Fibroblast of the aortic adventitia (primary cell): ENCODE data around the gene SF3A1. TPM values are rescaled to one million over a fixed set of nuclear protein-coding genes. Genes with fewer than 3 reads are reported as not detected.

Experiments used
- DNase-seq: peaks from one replicate; pipeline ENCODE4 v3.0.0-alpha.2; 2010; ENCODE audit warnings: low read depth
- H3K4me3 ChIP-seq: 2 replicates; pipeline ENCODE4 v1.5.1; 2011; ENCODE audit warnings: low read depth, mild to moderate bottlenecking, control low read depth, low read length, moderate library complexity
- CTCF ChIP-seq: IDR thresholded peaks from 2 replicates; pipeline ENCODE4 v1.5.1; 2011; ENCODE audit warnings: mild to moderate bottlenecking, low read length, control low read depth, inconsistent platforms; ENCODE audit not compliant: insufficient read depth
- total RNA-seq: library from RNA; depleted of rRNA; stranded (reverse); fragments of >200 nt; gene quantifications from 2 replicates; pipeline ENCODE4 v1.2.3, GENCODE V29; 2012; ENCODE audit warnings: low replicate concordance

The SF3A1 gene
- total RNA-seq, 1 donor, result 43.7 TPM

GRCh38 chr22:30328466-30329049, 28.1 kb downstream of the SF3A1 start:
- TF ChIP-seq CTCF, result no peak
- no peak for DNase-seq
- H3K4me3 ChIP-seq, result no peak overlapping the region

GRCh38 chr22:30327864-30328345, 28.8 kb downstream of the SF3A1 start:
- H3K4me3 ChIP-seq, result no peak overlapping the region
- TF ChIP-seq CTCF, result no peak
- no peak for DNase-seq

- DNase-seq, result peak; percentile 72
- TF ChIP-seq CTCF, result no peak
- peak within 1 kb of the TSS; percentile 83 for H3K4me3 ChIP-seq
Measured at GRCh38 chr22:30326706-30327362, 29.9 kb downstream of the SF3A1 start, which contains the start of gene TBC1D10A. Gene TBC1D10A, minus strand, starts transcription at chr22:30326941. Its CDS starts 60 bp downstream, at chr22:30326881.

GRCh38 chr22:30326255-30326705, 30.4 kb downstream of the SF3A1 start:
- no peak for DNase-seq
- no peak for TF ChIP-seq CTCF
- H3K4me3 ChIP-seq, result peak overlapping the region; percentile 83

GRCh38 chr22:30325724-30326254, 30.9 kb downstream of the SF3A1 start:
- no peak for TF ChIP-seq CTCF
- H3K4me3 ChIP-seq, result peak overlapping the region; percentile 83
- no peak for DNase-seq

GRCh38 chr22:30325065-30325720, 31.5 kb downstream of the SF3A1 start:
- TF ChIP-seq CTCF, result no peak
- H3K4me3 ChIP-seq, result peak overlapping the region; percentile 83

More at GRCh38 chr22:30325065-30325720, 31.5 kb downstream of the SF3A1 start:
- DNase-seq, result peak; percentile 83
